Mesenchymal stem cell (in vitro differentiated cells and primary cell): Measurements from ENCODE around the gene CEBPG.

ENCODE experiments used
- DNase-seq: peaks from one replicate; pipeline ENCODE4 v3.0.0-alpha.2; 2013
- H2AFZ ChIP-seq: one replicate; pipeline ENCODE4 v1.6.1; 2013; ENCODE audit warnings: low read depth, mild to moderate bottlenecking, control low read depth, inconsistent platforms, low read length, moderate library complexity
- H2AK5ac ChIP-seq: 2 replicates; pipeline ENCODE4 v1.6.1; 2013; ENCODE audit warnings: low read length, moderate library complexity, mild to moderate bottlenecking, inconsistent platforms; ENCODE audit not compliant: severe bottlenecking
- H2BK120ac ChIP-seq: one replicate; pipeline ENCODE4 v1.6.1; 2013; ENCODE audit warnings: low read depth, mild to moderate bottlenecking, inconsistent platforms, low read length, moderate library complexity
- H2BK12ac ChIP-seq, 2 experiments: one replicate each; pipeline ENCODE4 v1.6.1; 2013; ENCODE audit warnings: inconsistent platforms in 2 of 2, low read length in 2 of 2, mild to moderate bottlenecking in 2 of 2, moderate library complexity in 2 of 2, control low read depth in 1 of 2
- H2BK15ac ChIP-seq: one replicate; pipeline ENCODE4 v1.6.1; 2013; ENCODE audit warnings: mild to moderate bottlenecking, low read depth, inconsistent platforms; ENCODE audit not compliant: poor library complexity, severe bottlenecking
- H2BK5ac ChIP-seq: 2 replicates; pipeline ENCODE4 v1.6.1; 2013; ENCODE audit warnings: low read depth, mild to moderate bottlenecking, low read length, control low read depth, inconsistent platforms; ENCODE audit not compliant: poor library complexity, severe bottlenecking
- H3K14ac ChIP-seq, 2 experiments: one replicate each; pipeline ENCODE4 v1.6.1; 2013; ENCODE audit warnings: inconsistent platforms in 2 of 2, low read length in 2 of 2, control low read depth in 1 of 2, mild to moderate bottlenecking in 1 of 2, moderate library complexity in 1 of 2
- H3K18ac ChIP-seq, 2 experiments: one replicate each; pipeline ENCODE4 v1.6.1; 2013; ENCODE audit warnings: inconsistent platforms in 2 of 2, low read length in 2 of 2, control low read depth in 1 of 2, low read depth in 1 of 2, mild to moderate bottlenecking in 1 of 2
- H3K23ac ChIP-seq, 2 experiments: one replicate each; pipeline ENCODE4 v1.6.1; 2013; ENCODE audit warnings: inconsistent platforms in 2 of 2, low read length in 2 of 2, mild to moderate bottlenecking in 2 of 2, moderate library complexity in 2 of 2, control low read depth in 1 of 2
- H3K27ac ChIP-seq: 2 replicates; pipeline ENCODE4 v1.5.1; 2013; ENCODE audit warnings: mild to moderate bottlenecking, moderate library complexity, low read length, control low read depth, inconsistent platforms; ENCODE audit not compliant: poor library complexity, severe bottlenecking
- H3K27me3 ChIP-seq, 2 experiments: 2 replicates each; pipeline versions ENCODE4 v1.6.1 to v1.7.0; 2013; ENCODE audit warnings: low read length in 2 of 2, mild to moderate bottlenecking in 2 of 2, moderate library complexity in 2 of 2, control low read depth in 1 of 2, inconsistent platforms in 1 of 2; ENCODE audit not compliant: control insufficient read depth in 1 of 2, insufficient read depth in 1 of 2
- H3K36me3 ChIP-seq, 2 experiments: 2 replicates each; pipeline versions ENCODE4 v1.6.1 to v1.7.0; 2013; ENCODE audit warnings: low read length in 2 of 2, control low read depth in 1 of 2, inconsistent platforms in 1 of 2, low read depth in 1 of 2, mild to moderate bottlenecking in 1 of 2; ENCODE audit not compliant: insufficient read depth in 2 of 2, control insufficient read depth in 1 of 2
- H3K4ac ChIP-seq, 2 experiments: one replicate each; pipeline ENCODE4 v1.6.1; 2013; ENCODE audit warnings: inconsistent platforms in 2 of 2, low read length in 2 of 2, mild to moderate bottlenecking in 2 of 2, moderate library complexity in 2 of 2, control low read depth in 1 of 2, low read depth in 1 of 2
- H3K4me1 ChIP-seq: 2 replicates; pipeline ENCODE4 v1.6.1; 2013; ENCODE audit warnings: low read depth, low read length, control low read depth; ENCODE audit not compliant: control insufficient read depth, insufficient read depth
- H3K4me2 ChIP-seq: 2 replicates; pipeline ENCODE4 v1.6.1; 2013; ENCODE audit warnings: low read length, mild to moderate bottlenecking, inconsistent platforms; ENCODE audit not compliant: poor library complexity, severe bottlenecking
- H3K4me3 ChIP-seq, 2 experiments: 2 replicates each; pipeline versions ENCODE4 v1.5.1 to v1.7.0; 2013; ENCODE audit warnings: low read length in 2 of 2, mild to moderate bottlenecking in 2 of 2, control low read depth in 1 of 2, low read depth in 1 of 2; ENCODE audit not compliant: insufficient read depth in 1 of 2
- H3K79me1 ChIP-seq: replicated peaks from 2 replicates; pipeline ENCODE4 v1.6.1; 2013; ENCODE audit warnings: mild to moderate bottlenecking, control low read depth, low read length, inconsistent platforms; ENCODE audit not compliant: poor library complexity, severe bottlenecking
- H3K9ac ChIP-seq: 2 replicates; pipeline ENCODE4 v1.7.0; 2013; ENCODE audit warnings: mild to moderate bottlenecking, low read length, moderate library complexity
- H3K9me3 ChIP-seq: 2 replicates; pipeline ENCODE4 v1.7.0; 2013; ENCODE audit warnings: mild to moderate bottlenecking, low read length; ENCODE audit not compliant: control insufficient read depth
- H4K8ac ChIP-seq: one replicate; pipeline ENCODE4 v1.6.1; 2013; ENCODE audit warnings: inconsistent platforms, mild to moderate bottlenecking, low read length, moderate library complexity
- H4K91ac ChIP-seq: one replicate; pipeline ENCODE4 v1.6.1; 2013; ENCODE audit warnings: mild to moderate bottlenecking, low read length, inconsistent platforms
- WGBS: methylation state at CpG from one replicate; pipeline ENCODE4 v1.1.7; 2013; ENCODE audit warnings: mixed read lengths; 5-methylcytosine and 5-hydroxymethylcytosine counted together

CEBPG gene

DNA sequence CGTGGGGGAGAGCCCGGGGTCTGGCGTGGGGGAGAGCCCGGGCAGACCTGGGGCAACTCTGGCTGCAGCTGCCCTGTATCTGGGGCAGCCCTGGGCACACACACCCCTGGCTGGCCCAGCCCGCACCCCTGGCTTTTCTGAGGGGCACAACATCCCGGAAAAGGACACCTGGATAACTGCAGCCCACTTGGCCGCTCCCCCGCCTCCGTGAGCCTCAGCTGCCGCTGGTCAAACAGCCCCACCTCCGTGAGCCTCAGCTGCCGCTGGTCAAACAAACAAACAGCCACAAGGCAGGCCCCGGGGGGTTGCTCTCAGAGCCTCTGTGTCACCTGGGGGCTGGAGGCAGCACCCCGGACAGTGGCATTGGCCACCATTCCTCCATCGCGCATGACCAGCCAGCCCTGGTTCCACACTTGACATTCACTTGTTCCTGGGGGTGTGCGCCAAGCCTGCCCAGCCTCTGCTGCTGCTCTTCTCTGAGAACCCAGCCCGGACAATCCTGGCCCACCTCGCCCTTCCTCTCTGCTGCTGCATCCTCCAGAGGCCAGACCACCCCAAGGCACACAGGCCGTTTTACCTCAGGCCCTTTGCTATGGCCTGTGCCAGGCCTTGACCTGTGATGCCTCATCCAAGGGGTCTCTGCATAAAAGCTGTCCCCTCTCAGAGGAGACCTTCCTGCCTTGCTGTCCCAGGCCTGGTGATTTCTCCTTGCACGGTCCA is 19.9 kb downstream of the CEBPG start:
- peaks cover 31% of the 10 kb centered on the region for H3K79me1 ChIP-seq
- H3K9me3 ChIP-seq: no peaks in the 10 kb centered on the region

GRCh38 chr19:33394006-33394722 is 20.7 kb downstream of the CEBPG start:
- Histone ChIP-seq H4K91ac (peak overlapping the region; percentile 7), H3K79me1 (peaks cover 24% of the 10 kb centered on the region)
- 86% methylated on average over 30 of the region's 30 CpGs for WGBS

More for the DNA sequence above, 19.9 kb downstream of the CEBPG start:
- Histone ChIP-seq H3K4ac (no peak overlapping the region), H3K36me3 (peaks cover 0 to 28% of the 10 kb centered on the region in 2 experiments), H2AK5ac (no peak overlapping the region), H2BK5ac (no peak overlapping the region), H3K4me1 (peaks cover 86% of the 10 kb centered on the region), H3K4me3 (peak overlapping the region in 1 of 2 experiments; percentile 60), H3K23ac (no peak overlapping the region), H3K4me2 (no peak overlapping the region), H3K14ac (no peak overlapping the region), H3K9ac (peak overlapping the region; percentile 37), H2BK15ac (no peak overlapping the region), H4K91ac (peak overlapping the region; percentile 27), H2BK12ac (no peak overlapping the region), H3K27ac (no peak overlapping the region), H3K18ac (no peak overlapping the region), H4K8ac (no peak overlapping the region), H2AFZ (no peak overlapping the region), H2BK120ac (no peak overlapping the region), H3K27me3 (no peaks in the 10 kb centered on the region)
- DNase-seq: no peak
- WGBS: 83% methylated on average over 21 of the region's 21 CpGs

GRCh38 chr19:33394723-33395560 is 21.4 kb downstream of the CEBPG start:
- DNase-seq: no peak
- H2BK15ac ChIP-seq: no peak overlapping the region
- H2BK5ac ChIP-seq: no peak overlapping the region
- peaks cover 78% of the 10 kb centered on the region for H3K4me1 ChIP-seq
- no peak overlapping the region for H3K27ac ChIP-seq
- peak overlapping the region; percentile 11 for H3K9ac ChIP-seq
- no peak overlapping the region for H3K4me2 ChIP-seq
- no peak overlapping the region for H2AFZ ChIP-seq
- H4K91ac ChIP-seq: peak overlapping the region; percentile 7
- peak overlapping the region in 1 of 2 experiments; percentile 28 for H3K4me3 ChIP-seq
- no peak overlapping the region for H3K14ac ChIP-seq
- no peak overlapping the region for H2BK120ac ChIP-seq
- no peaks in the 10 kb centered on the region for H3K9me3 ChIP-seq
- H3K4ac ChIP-seq: no peak overlapping the region
- no peaks in the 10 kb centered on the region for H3K27me3 ChIP-seq
- 91% methylated on average over 19 of the region's 19 CpGs for WGBS
- peak overlapping the region in 1 of 2 experiments; percentile 2 for H3K18ac ChIP-seq
- peaks cover 0 to 13% of the 10 kb centered on the region in 2 experiments for H3K36me3 ChIP-seq
- H2AK5ac ChIP-seq: peak overlapping the region; percentile 30
- H3K79me1 ChIP-seq: peaks cover 17% of the 10 kb centered on the region
- no peak overlapping the region for H4K8ac ChIP-seq
- no peak overlapping the region for H2BK12ac ChIP-seq
- no peak overlapping the region for H3K23ac ChIP-seq

More at GRCh38 chr19:33394006-33394722, 20.7 kb downstream of the CEBPG start:
- Histone ChIP-seq H2AFZ (no peak overlapping the region), H3K27me3 (no peaks in the 10 kb centered on the region), H3K4me3 (peak overlapping the region in 1 of 2 experiments; percentile 60), H3K18ac (peak overlapping the region in 1 of 2 experiments; percentile 2), H2BK120ac (no peak overlapping the region), H2BK12ac (no peak overlapping the region), H3K4ac (no peak overlapping the region), H2BK5ac (no peak overlapping the region), H3K27ac (no peak overlapping the region), H3K9ac (peak overlapping the region; percentile 37), H3K4me1 (peaks cover 81% of the 10 kb centered on the region), H3K14ac (no peak overlapping the region), H3K23ac (no peak overlapping the region), H3K9me3 (no peaks in the 10 kb centered on the region), H3K36me3 (peaks cover 0 to 20% of the 10 kb centered on the region in 2 experiments), H4K8ac (no peak overlapping the region), H2BK15ac (no peak overlapping the region), H3K4me2 (no peak overlapping the region), H2AK5ac (no peak overlapping the region)
- DNase-seq: peak; percentile 40
